Endothelial cell of umbilical vein (primary cell): ENCODE measurements around the gene ADARB2. TPM values are rescaled to one million over a fixed set of nuclear protein-coding genes. Genes with fewer than 3 reads are reported as not detected.

Experiments
- BruUV-seq: library from RNA; stranded (reverse); fragments of 400-500 nt; replicated peaks from 2 replicates; lab custom pipeline; 2021; lab: Mats Ljungman, UMichigan
- CTCF ChIA-PET: fragments of 300-600, 350-600 bp; sonication (Branson Sonifier 250); formaldehyde crosslinking; loops from one replicate; lab custom pipeline; 2021; ENCODE audit warnings: antibody characterized with exemption, inconsistent platforms; lab: Charles Lee
- POLR2A ChIA-PET: fragments of 300-600, 350-600 bp; sonication (Branson Sonifier 250); formaldehyde crosslinking; loops from one replicate; lab custom pipeline; 2021; ENCODE audit warnings: antibody characterized with exemption, inconsistent platforms; lab: Charles Lee
- DNase-seq: peaks from one replicate; pipeline ENCODE4 v3.0.0-alpha.2; 2011; ENCODE audit warnings: low read depth, low spot score
- FAIRE-seq: peaks from 2 replicates; lab custom pipeline; 2011; peaks lifted over from hg19 to GRCh38; lab: Jason Lieb, UNC
- H2AFZ ChIP-seq: 2 replicates; pipeline ENCODE4 v1.6.0; 2012; ENCODE audit warnings: low read depth, low read length, control low read depth, inconsistent platforms
- H3K27ac ChIP-seq: 2 replicates; pipeline ENCODE4 v1.5.1; 2011; ENCODE audit warnings: low read depth, mild to moderate bottlenecking, control low read depth, low read length, moderate library complexity; ENCODE audit not compliant: insufficient read depth
- H3K27me3 ChIP-seq, 2 experiments: 2 replicates each; pipeline versions ENCODE4 v1.6.0 to v1.6.1; 2011; ENCODE audit warnings: low read length in 2 of 2, mixed read lengths in 1 of 2; ENCODE audit not compliant: control insufficient read depth in 2 of 2, insufficient read depth in 2 of 2
- H3K36me3 ChIP-seq, 2 experiments: 2 replicates in 1 of 2; 3 replicates in 1 of 2; pipeline ENCODE4 v1.5.1; 2011; ENCODE audit warnings: low read length in 2 of 2, mild to moderate bottlenecking in 1 of 2, moderate library complexity in 1 of 2; ENCODE audit not compliant: control insufficient read depth in 2 of 2, insufficient read depth in 2 of 2; ENCODE audit errors: extremely low read depth in 1 of 2
- H3K4me1 ChIP-seq: 3 replicates; pipeline ENCODE4 v1.5.1; 2011; ENCODE audit warnings: mild to moderate bottlenecking, low read length; ENCODE audit not compliant: control insufficient read depth, insufficient read depth; ENCODE audit errors: extremely low read depth
- H3K4me2 ChIP-seq: 2 replicates; pipeline ENCODE4 v1.6.1; 2011; ENCODE audit warnings: low read length, control low read depth, mixed read lengths; ENCODE audit not compliant: insufficient read depth
- H3K4me3 ChIP-seq, 3 experiments: fragments of 200-600 bp in 1 of 3; sonication (generic), shearing (Covaris generic) in 1 of 3; replicated peaks in 1 of 3; 2 replicates each; pipeline ENCODE4 v1.5.1; 2011 to 2016; ENCODE audit warnings: control low read depth in 3 of 3, low read length in 3 of 3, mild to moderate bottlenecking in 2 of 3, inconsistent platforms in 1 of 3, low read depth in 1 of 3, moderate library complexity in 1 of 3; ENCODE audit not compliant: insufficient read depth in 1 of 3
- H3K79me2 ChIP-seq: 2 replicates; pipeline ENCODE4 v1.6.0; 2012; ENCODE audit warnings: low read length, inconsistent platforms; ENCODE audit not compliant: control insufficient read depth, insufficient read depth
- H3K9ac ChIP-seq: replicated peaks from 2 replicates; pipeline ENCODE3; 2011; ENCODE audit warnings: low read length, control low read depth; ENCODE audit not compliant: insufficient read depth; ENCODE audit errors: extremely low read depth
- H3K9me1 ChIP-seq: replicated peaks from 3 replicates; pipeline ENCODE4 v1.6.0; 2011; ENCODE audit warnings: mild to moderate bottlenecking, low read length; ENCODE audit not compliant: control insufficient read depth, insufficient read depth; ENCODE audit errors: extremely low read depth
- H3K9me3 ChIP-seq: replicated peaks from 2 replicates; pipeline ENCODE4 v1.5.1; 2012; ENCODE audit warnings: low read length, inconsistent platforms; ENCODE audit not compliant: control insufficient read depth, insufficient read depth
- H4K20me1 ChIP-seq: replicated peaks from 2 replicates; pipeline ENCODE3; 2011; ENCODE audit warnings: mild to moderate bottlenecking, low read length; ENCODE audit not compliant: control insufficient read depth, insufficient read depth; ENCODE audit errors: extremely low read depth
- EZH2 ChIP-seq: IDR thresholded peaks from 2 replicates; pipeline ENCODE4 v1.6.1; 2012; ENCODE audit warnings: borderline replicate concordance, low read depth, mild to moderate bottlenecking, moderate library complexity, low read length, inconsistent platforms; ENCODE audit not compliant: severe bottlenecking
- FOS ChIP-seq: IDR thresholded peaks from 2 replicates; pipeline ENCODE4 v1.6.1; 2011; ENCODE audit warnings: mild to moderate bottlenecking, low read length, moderate library complexity, borderline replicate concordance; ENCODE audit not compliant: insufficient read depth
- GATA2 ChIP-seq: IDR thresholded peaks from 2 replicates; pipeline ENCODE4 v1.7.0; 2011; ENCODE audit warnings: low read depth, mild to moderate bottlenecking, moderate library complexity, mixed read lengths, low read length; ENCODE audit not compliant: insufficient read length, insufficient read depth
- JUN ChIP-seq: IDR thresholded peaks from 2 replicates; pipeline ENCODE4 v1.6.1; 2011; ENCODE audit warnings: borderline replicate concordance, low read depth; ENCODE audit not compliant: insufficient read length, insufficient read depth
- MAX ChIP-seq: IDR thresholded peaks from 2 replicates; pipeline ENCODE4 v1.6.1; 2011; ENCODE audit not compliant: insufficient read depth, insufficient read length
- MYC ChIP-seq: IDR thresholded peaks from one replicate; pipeline ENCODE4 v1.6.1; 2011; ENCODE audit warnings: mild to moderate bottlenecking, low read depth, low read length
- POLR2A ChIP-seq: IDR thresholded peaks from 2 replicates; pipeline ENCODE4 v1.6.1; 2012; ENCODE audit warnings: low read depth, mild to moderate bottlenecking, control low read depth, low read length
- POLR2AphosphoS5 ChIP-seq: IDR thresholded peaks from 2 replicates; pipeline ENCODE4 v1.6.1; 2012; ENCODE audit warnings: low read depth, mild to moderate bottlenecking, control low read depth, low read length, moderate library complexity; ENCODE audit not compliant: insufficient read depth
- dilution Hi-C: fragments of 300-500 bp; cut with MboI; formaldehyde crosslinking; loops from one replicate; pipeline ENCODE4 v1.15.0; 2019; ENCODE audit warnings: low sequenced_read_pairs; ENCODE audit not compliant: extremely low pct_ligation_motif_present
- intact Hi-C: fragments of 100-400 bp; cut with micrococcal nuclease; formaldehyde crosslinking; loops from one replicate; pipeline ENCODE4 v1.10.0; 2022
- polyA plus RNA-seq, 4 experiments: library from polyadenylated mRNA; depleted of rRNA in 3 of 4; stranded (reverse) in 3 of 4; unstranded in 1 of 4; fragments of >200 nt; gene quantifications; 2 replicates each; pipeline versions ENCODE4 v1.2.1 to v1.2.3, GENCODE V29; 2011 to 2012; ENCODE audit warnings: missing spikeins in 1 of 4
- total RNA-seq: library from RNA; stranded (reverse); gene quantifications from 2 replicates; pipeline ENCODE4 v1.2.3, GENCODE V29; 2021
- TF ChIP-seq, protein P1 (sequence below), 2 donors: IDR thresholded peaks; 1 replicate in 1 of 2; 2 replicates in 1 of 2; pipeline ENCODE4 v1.5.1; 2011; ENCODE audit warnings: low read length in 2 of 2, mild to moderate bottlenecking in 2 of 2, moderate library complexity in 2 of 2, control low read depth in 1 of 2, inconsistent platforms in 1 of 2, low read depth in 1 of 2; ENCODE audit not compliant: insufficient read depth in 1 of 2; ENCODE audit errors: extremely low read depth in 1 of 2

ADARB2 gene
- total and polyA plus RNA-seq, 2 donors (not counting 3 experiments of a cell fraction or from before 2014, with no cell fraction given), result not detected

DNA sequence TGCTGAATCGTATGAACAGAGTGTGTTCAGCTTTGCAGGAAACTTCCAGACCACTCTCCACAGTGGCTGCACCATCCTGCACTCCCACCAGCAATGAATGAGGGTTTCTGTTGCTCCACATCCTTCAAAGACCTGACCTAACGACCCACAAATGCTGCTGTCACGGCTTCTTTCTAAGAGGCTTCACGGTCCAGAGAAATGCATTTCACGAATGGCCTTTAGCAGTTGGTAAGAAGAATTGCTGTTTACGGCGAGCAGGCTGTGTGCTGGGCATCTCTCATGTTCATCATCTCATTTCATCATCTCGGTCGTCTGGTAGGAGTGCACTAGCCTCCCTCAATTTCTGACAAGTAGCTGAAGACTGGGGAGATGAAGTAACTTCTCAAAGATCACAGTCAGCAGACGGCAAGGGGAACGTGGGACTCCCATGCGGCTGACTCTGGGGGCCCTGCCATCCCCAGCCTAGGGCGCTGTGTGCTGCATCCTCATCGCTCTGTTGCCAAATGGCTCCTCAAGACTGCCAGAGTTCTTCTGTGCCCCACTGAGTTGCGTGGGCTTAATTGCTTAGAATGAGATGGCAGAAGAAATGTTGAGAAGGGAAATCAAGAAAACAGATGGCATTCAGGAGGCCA, 72.9 kb downstream of the ADARB2 start:
- Histone ChIP-seq H2AFZ (no peak overlapping the region), H3K4me3 (no peak overlapping the region), H3K27me3 (no peaks in the 10 kb centered on the region), H4K20me1 (no peaks in the 10 kb centered on the region), H3K4me2 (no peak overlapping the region), H3K9ac (no peak overlapping the region), H3K9me3 (peaks cover 9% of the 10 kb centered on the region), H3K79me2 (no peaks in the 10 kb centered on the region), H3K9me1 (no peaks in the 10 kb centered on the region), H3K27ac (no peak overlapping the region), H3K4me1 (no peaks in the 10 kb centered on the region), H3K36me3 (no peaks in the 10 kb centered on the region)
- BruUV-seq, result no TSS peak
- dilution Hi-C loops, result no loop called here
- DNase-seq, result no peak
- intact Hi-C loops, result no loop called here
- CTCF ChIA-PET, result no interaction called here
- POLR2A ChIA-PET, result no interaction called here
- no peak for FAIRE-seq
- TF ChIP-seq POLR2AphosphoS5, result no peak

DNA sequence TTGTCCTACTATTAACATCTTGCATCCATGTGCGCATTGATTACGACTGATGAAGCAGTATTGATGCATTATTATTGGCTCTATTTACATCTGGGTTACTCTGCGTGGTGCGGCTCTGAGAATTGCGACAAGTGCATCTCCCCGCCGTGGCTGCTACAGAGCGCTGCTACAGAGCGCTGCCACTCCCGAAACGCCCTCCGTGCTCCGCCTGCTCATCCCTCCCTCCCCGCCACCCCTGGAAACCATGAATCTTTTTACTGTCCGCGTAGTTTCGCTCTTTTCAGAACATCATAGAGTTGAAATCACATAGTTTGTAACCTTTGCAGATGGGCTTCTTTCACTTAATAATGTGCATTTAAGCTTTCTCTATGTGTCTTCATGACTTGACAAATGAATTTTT, 74.1 kb downstream of the ADARB2 start:
- ChIA-PET POLR2A (no interaction called here), CTCF (no interaction called here)
- Histone ChIP-seq H3K9me1 (no peaks in the 10 kb centered on the region), H3K4me2 (no peak overlapping the region), H3K79me2 (no peaks in the 10 kb centered on the region), H3K9me3 (peaks cover 8% of the 10 kb centered on the region), H3K27ac (no peak overlapping the region), H3K9ac (no peak overlapping the region), H3K36me3 (no peaks in the 10 kb centered on the region), H3K4me3 (no peak overlapping the region), H4K20me1 (no peaks in the 10 kb centered on the region), H2AFZ (no peak overlapping the region), H3K4me1 (no peaks in the 10 kb centered on the region), H3K27me3 (no peaks in the 10 kb centered on the region)
- FAIRE-seq, result no peak
- no TSS peak for BruUV-seq
- intact Hi-C loops, result no loop called here
- DNase-seq, result no peak
- TF ChIP-seq, protein P1, sequence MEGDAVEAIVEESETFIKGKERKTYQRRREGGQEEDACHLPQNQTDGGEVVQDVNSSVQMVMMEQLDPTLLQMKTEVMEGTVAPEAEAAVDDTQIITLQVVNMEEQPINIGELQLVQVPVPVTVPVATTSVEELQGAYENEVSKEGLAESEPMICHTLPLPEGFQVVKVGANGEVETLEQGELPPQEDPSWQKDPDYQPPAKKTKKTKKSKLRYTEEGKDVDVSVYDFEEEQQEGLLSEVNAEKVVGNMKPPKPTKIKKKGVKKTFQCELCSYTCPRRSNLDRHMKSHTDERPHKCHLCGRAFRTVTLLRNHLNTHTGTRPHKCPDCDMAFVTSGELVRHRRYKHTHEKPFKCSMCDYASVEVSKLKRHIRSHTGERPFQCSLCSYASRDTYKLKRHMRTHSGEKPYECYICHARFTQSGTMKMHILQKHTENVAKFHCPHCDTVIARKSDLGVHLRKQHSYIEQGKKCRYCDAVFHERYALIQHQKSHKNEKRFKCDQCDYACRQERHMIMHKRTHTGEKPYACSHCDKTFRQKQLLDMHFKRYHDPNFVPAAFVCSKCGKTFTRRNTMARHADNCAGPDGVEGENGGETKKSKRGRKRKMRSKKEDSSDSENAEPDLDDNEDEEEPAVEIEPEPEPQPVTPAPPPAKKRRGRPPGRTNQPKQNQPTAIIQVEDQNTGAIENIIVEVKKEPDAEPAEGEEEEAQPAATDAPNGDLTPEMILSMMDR (IDR thresholded peaks at IDR 0.05; ENCODE audit: extremely low read depth in 1 of 2, insufficient read depth in 1 of 2, low read depth in 1 of 2, low read length in 2 of 2), result no peak
- no peak for TF ChIP-seq POLR2AphosphoS5
- no peak for TF ChIP-seq POLR2A
- TF ChIP-seq FOS, result no peak
- no peak for TF ChIP-seq GATA2
- TF ChIP-seq MYC, result no peak
- TF ChIP-seq MAX, result no peak
- no peak for TF ChIP-seq EZH2
- no peak for TF ChIP-seq JUN
- dilution Hi-C loops, result no loop called here
